HepG2 (cell line): ENCODE measurements around the gene LSM14B. TPM values are rescaled to one million over a fixed set of nuclear protein-coding genes. Genes with fewer than 3 reads are reported as not detected.

Experiments
- HOXD1 ChIP-seq: sonication (generic); formaldehyde crosslinking; IDR thresholded peaks from 2 replicates; pipeline ENCODE4 v1.5.0; 2020; ENCODE audit warnings: missing genetic modification reagents
- IRF2 ChIP-seq: IDR thresholded peaks from 2 replicates; pipeline ENCODE4 v1.6.1; 2018; ENCODE audit warnings: missing genetic modification reagents, missing compliant biosample characterization
- MATR3 ChIP-seq: sonication (generic); formaldehyde crosslinking; IDR thresholded peaks from 2 replicates; pipeline ENCODE4 v1.4.0; 2020; ENCODE audit warnings: missing genetic modification reagents
- MZF1 ChIP-seq: sonication (generic); formaldehyde crosslinking; IDR thresholded peaks from 2 replicates; pipeline ENCODE4 v1.8.1; 2023; ENCODE audit warnings: mild to moderate bottlenecking, missing genetic modification reagents, borderline replicate concordance
- NFKBIZ ChIP-seq: IDR thresholded peaks from 2 replicates; pipeline ENCODE4 v1.6.1; 2018; ENCODE audit warnings: missing genetic modification reagents, missing compliant biosample characterization
- RBM39 ChIP-seq: fragments of 200-400 bp; formaldehyde crosslinking; IDR thresholded peaks from one replicate; pipeline ENCODE4 v1.6.1; 2018; ENCODE audit warnings: antibody characterized with exemption, mild to moderate bottlenecking, low read depth, low read length; ENCODE audit not compliant: poor library complexity, severe bottlenecking
- REPIN1 ChIP-seq: sonication (generic); formaldehyde crosslinking; IDR thresholded peaks from 2 replicates; pipeline ENCODE4 v1.8.0; 2022; ENCODE audit warnings: missing genetic modification reagents, low read depth, mild to moderate bottlenecking, borderline replicate concordance
- RFX5 ChIP-seq: IDR thresholded peaks from 2 replicates; pipeline ENCODE4 v1.6.1; 2011; ENCODE audit warnings: low read depth, low read length, improper control_type of control experiment
- RORA ChIP-seq: sonication (generic); formaldehyde crosslinking; IDR thresholded peaks from 2 replicates; pipeline ENCODE4 v1.5.0; 2020; ENCODE audit warnings: mild to moderate bottlenecking, missing genetic modification reagents, moderate library complexity
- SAFB2 ChIP-seq: sonication (generic); formaldehyde crosslinking; IDR thresholded peaks from 2 replicates; pipeline ENCODE4 v1.5.1; 2020; ENCODE audit warnings: missing genetic modification reagents, low read depth, mild to moderate bottlenecking, borderline replicate concordance
- SALL1 ChIP-seq: sonication (generic); formaldehyde crosslinking; IDR thresholded peaks from 2 replicates; pipeline ENCODE4 v1.8.0; 2022; ENCODE audit warnings: mild to moderate bottlenecking, missing genetic modification reagents
- SALL2 ChIP-seq: sonication (generic); formaldehyde crosslinking; IDR thresholded peaks from 2 replicates; pipeline ENCODE4 v1.8.1; 2023; ENCODE audit warnings: mild to moderate bottlenecking, missing genetic modification reagents, inconsistent platforms
- SIN3A ChIP-seq: IDR thresholded peaks from 2 replicates; pipeline ENCODE4 v1.6.1; 2011; ENCODE audit warnings: low read depth, mild to moderate bottlenecking, control low read depth, low read length, borderline replicate concordance
- ZNF329 ChIP-seq: sonication (generic); formaldehyde crosslinking; IDR thresholded peaks from 2 replicates; pipeline ENCODE4 v1.9.0; 2021; ENCODE audit warnings: low read depth, mild to moderate bottlenecking, missing genetic modification reagents
- polyA plus RNA-seq, 8 experiments: library from polyadenylated mRNA; depleted of rRNA in 3 of 8; stranded (reverse) in 7 of 8; unstranded in 1 of 8; fragments of >200 nt; fragmentation: Illumina TruSeq in 4 of 8; extraction: Trizol in 4 of 8; gene quantifications; 2 replicates each; pipeline versions ENCODE4 v1.2.1 to v1.2.3, GENCODE V29; 2011 to 2016; ENCODE audit warnings: low read depth in 4 of 8, missing spikeins in 1 of 8, mixed read lengths in 1 of 8; ENCODE audit not compliant: insufficient read depth in 1 of 8
- total RNA-seq, 5 experiments: library from RNA; depleted of rRNA; stranded (reverse); fragments of >200 nt; fragmentation: Illumina TruSeq; extraction: Trizol; gene quantifications; 2 replicates each; pipeline ENCODE4 v1.2.3, GENCODE V29; 2016; ENCODE audit warnings: low read depth in 1 of 5
- TF ChIP-seq, protein P1 (sequence below): IDR thresholded peaks from 2 replicates; pipeline ENCODE4 v1.6.1; 2016; ENCODE audit warnings: missing compliant biosample characterization, missing genetic modification reagents, borderline replicate concordance
- TF ChIP-seq, protein P2 (sequence below): sonication (generic); formaldehyde crosslinking; IDR thresholded peaks from 2 replicates; pipeline ENCODE4 v1.4.0; 2020; ENCODE audit warnings: missing genetic modification reagents, low read depth, mild to moderate bottlenecking, borderline replicate concordance
- TF ChIP-seq, protein P3 (sequence below): sonication (generic); formaldehyde crosslinking; IDR thresholded peaks from 2 replicates; pipeline ENCODE4 v1.4.0; 2020; ENCODE audit warnings: missing genetic modification reagents, borderline replicate concordance
- TF ChIP-seq, protein P4 (sequence below): sonication (generic); formaldehyde crosslinking; conservative IDR thresholded peaks from 2 replicates; pipeline ENCODE4 v1.4.0; 2020; ENCODE audit warnings: missing genetic modification reagents
- TF ChIP-seq, protein P5 (sequence below): sonication (generic); formaldehyde crosslinking; IDR thresholded peaks from 2 replicates; pipeline ENCODE4 v1.8.0; 2022; ENCODE audit warnings: missing genetic modification reagents, mild to moderate bottlenecking, moderate library complexity, borderline replicate concordance
- TF ChIP-seq, protein P6 (sequence below): sonication (generic); IDR thresholded peaks from 2 replicates; pipeline ENCODE4 v1.6.1; 2016; ENCODE audit warnings: low read depth, borderline replicate concordance

Gene LSM14B
- total and polyA plus RNA-seq, 2 of the 13 experiments (the other 11 are each of a cell fraction or from before 2014, with no cell fraction given): 43.3 to 79.2 TPM

DNA sequence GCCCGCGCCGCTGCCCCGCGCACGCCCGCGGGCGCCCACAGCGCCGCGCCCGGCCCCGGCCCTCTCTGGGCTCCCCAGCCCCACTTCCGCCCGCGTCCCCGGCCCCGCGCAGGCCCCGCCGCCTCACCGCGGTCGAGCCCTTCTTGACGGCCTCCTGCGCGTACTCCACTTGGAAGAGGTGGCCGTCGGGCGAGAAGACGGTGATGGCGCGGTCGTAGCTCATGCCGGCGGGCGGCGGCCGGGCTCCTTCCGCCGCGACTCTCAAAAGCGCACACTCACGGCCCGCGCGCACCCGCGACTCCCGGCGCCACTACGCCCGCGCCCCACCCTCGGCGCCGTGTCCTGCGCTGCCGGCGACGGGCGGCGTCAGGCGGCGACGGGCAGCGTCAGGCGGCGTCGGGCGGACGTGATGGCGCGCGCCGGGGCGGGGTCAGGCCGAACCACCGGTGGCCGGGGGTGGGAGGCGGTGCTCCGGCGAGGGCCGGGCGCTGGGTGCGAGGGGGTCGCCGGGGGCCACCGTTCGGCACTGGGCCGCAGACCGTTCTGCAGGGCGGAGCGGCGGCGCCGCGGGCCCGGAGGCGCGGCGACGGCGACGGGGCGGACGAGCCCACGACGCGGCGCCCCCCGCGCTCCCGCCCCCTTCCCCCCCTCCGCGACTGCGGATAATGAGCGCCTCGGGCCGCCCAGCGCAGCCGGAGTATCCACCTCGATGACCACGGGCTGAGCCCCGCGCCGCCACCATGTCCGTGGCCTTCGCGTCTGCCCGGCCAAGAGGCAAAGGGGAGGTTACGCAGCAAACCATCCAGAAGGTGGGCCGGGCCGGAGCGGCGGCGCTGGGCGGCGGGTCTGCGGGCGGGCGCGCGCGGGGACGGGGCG, 21.0 kb downstream of the LSM14B start, which contains the start of the genes PSMA7 and SS18L1 (continued):
- no peak; the same call in 1 of the 2 replicates for TF ChIP-seq ZNF329 (CRISPR knock-in tag)
- TF ChIP-seq MZF1 (CRISPR knock-in tag): no peak
- peak; percentile 79 for TF ChIP-seq SALL1
- peak; percentile 39 for TF ChIP-seq SIN3A
- no peak for TF ChIP-seq RORA (CRISPR knock-in tag)
- TF ChIP-seq MATR3 (CRISPR knock-in tag): no peak
- TF ChIP-seq, protein P1, sequence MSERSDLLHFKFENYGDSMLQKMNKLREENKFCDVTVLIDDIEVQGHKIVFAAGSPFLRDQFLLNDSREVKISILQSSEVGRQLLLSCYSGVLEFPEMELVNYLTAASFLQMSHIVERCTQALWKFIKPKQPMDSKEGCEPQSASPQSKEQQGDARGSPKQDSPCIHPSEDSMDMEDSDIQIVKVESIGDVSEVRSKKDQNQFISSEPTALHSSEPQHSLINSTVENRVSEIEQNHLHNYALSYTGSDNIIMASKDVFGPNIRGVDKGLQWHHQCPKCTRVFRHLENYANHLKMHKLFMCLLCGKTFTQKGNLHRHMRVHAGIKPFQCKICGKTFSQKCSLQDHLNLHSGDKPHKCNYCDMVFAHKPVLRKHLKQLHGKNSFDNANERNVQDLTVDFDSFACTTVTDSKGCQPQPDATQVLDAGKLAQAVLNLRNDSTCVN: peak; percentile 83; the same call in 1 of the 2 replicates
- TF ChIP-seq, protein P2, sequence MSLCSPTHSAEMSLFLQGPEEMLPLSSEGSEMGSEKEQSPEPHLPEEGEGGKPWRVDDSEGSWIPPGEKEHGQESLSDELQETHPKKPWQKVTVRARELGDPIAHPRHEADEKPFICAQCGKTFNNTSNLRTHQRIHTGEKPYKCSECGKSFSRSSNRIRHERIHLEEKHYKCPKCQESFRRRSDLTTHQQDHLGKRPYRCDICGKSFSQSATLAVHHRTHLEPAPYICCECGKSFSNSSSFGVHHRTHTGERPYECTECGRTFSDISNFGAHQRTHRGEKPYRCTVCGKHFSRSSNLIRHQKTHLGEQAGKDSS (CRISPR knock-in tag): peak; percentile 85
- 0 out of 2 replicates have a peak, but pooled peaks have one; percentile 71 for TF ChIP-seq NFKBIZ (CRISPR knock-in tag)
- TF ChIP-seq SAFB2 (CRISPR knock-in tag): peak; percentile 82
- TF ChIP-seq RFX5: 0 out of 2 replicates have a peak, but pooled peaks have one; percentile 44
- TF ChIP-seq, protein P3, sequence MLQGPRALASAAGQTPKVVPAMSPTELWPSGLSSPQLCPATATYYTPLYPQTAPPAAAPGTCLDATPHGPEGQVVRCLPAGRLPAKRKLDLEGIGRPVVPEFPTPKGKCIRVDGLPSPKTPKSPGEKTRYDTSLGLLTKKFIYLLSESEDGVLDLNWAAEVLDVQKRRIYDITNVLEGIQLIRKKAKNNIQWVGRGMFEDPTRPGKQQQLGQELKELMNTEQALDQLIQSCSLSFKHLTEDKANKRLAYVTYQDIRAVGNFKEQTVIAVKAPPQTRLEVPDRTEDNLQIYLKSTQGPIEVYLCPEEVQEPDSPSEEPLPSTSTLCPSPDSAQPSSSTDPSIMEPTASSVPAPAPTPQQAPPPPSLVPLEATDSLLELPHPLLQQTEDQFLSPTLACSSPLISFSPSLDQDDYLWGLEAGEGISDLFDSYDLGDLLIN (CRISPR knock-in tag): no peak
- TF ChIP-seq, protein P4, sequence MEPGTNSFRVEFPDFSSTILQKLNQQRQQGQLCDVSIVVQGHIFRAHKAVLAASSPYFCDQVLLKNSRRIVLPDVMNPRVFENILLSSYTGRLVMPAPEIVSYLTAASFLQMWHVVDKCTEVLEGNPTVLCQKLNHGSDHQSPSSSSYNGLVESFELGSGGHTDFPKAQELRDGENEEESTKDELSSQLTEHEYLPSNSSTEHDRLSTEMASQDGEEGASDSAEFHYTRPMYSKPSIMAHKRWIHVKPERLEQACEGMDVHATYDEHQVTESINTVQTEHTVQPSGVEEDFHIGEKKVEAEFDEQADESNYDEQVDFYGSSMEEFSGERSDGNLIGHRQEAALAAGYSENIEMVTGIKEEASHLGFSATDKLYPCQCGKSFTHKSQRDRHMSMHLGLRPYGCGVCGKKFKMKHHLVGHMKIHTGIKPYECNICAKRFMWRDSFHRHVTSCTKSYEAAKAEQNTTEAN (CRISPR knock-in tag): 0 out of 2 replicates have a peak, but pooled peaks have one; percentile 16
- TF ChIP-seq REPIN1 (CRISPR knock-in tag): 0 out of 2 replicates have a peak, but pooled peaks have one; percentile 62
- TF ChIP-seq, protein P5, sequence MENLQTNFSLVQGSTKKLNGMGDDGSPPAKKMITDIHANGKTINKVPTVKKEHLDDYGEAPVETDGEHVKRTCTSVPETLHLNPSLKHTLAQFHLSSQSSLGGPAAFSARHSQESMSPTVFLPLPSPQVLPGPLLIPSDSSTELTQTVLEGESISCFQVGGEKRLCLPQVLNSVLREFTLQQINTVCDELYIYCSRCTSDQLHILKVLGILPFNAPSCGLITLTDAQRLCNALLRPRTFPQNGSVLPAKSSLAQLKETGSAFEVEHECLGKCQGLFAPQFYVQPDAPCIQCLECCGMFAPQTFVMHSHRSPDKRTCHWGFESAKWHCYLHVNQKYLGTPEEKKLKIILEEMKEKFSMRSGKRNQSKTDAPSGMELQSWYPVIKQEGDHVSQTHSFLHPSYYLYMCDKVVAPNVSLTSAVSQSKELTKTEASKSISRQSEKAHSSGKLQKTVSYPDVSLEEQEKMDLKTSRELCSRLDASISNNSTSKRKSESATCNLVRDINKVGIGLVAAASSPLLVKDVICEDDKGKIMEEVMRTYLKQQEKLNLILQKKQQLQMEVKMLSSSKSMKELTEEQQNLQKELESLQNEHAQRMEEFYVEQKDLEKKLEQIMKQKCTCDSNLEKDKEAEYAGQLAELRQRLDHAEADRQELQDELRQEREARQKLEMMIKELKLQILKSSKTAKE (CRISPR knock-in tag): peak; percentile 42; the same call in 1 of the 2 replicates
- TF ChIP-seq IRF2 (CRISPR knock-in tag): peak; percentile 24; the same call in 1 of the 2 replicates
- TF ChIP-seq, protein P6, sequence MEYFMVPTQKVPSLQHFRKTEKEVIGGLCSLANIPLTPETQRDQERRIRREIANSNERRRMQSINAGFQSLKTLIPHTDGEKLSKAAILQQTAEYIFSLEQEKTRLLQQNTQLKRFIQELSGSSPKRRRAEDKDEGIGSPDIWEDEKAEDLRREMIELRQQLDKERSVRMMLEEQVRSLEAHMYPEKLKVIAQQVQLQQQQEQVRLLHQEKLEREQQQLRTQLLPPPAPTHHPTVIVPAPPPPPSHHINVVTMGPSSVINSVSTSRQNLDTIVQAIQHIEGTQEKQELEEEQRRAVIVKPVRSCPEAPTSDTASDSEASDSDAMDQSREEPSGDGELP: no peak
- peak; percentile 45 for TF ChIP-seq RBM39
- 0 out of 2 replicates have a peak, but pooled peaks have one; percentile 66 for TF ChIP-seq HOXD1 (CRISPR knock-in tag)
- TF ChIP-seq SALL2 (CRISPR knock-in tag): peak; percentile 85; the same call in 1 of the 2 replicates
